ENCODE results near the gene RPS13. TPM values are rescaled to one million over a fixed set of nuclear protein-coding genes. Genes with fewer than 3 reads are reported as not detected.

The RPS13 gene
- 717 and 1,374 TPM in 2 replicates for total RNA-seq

GRCh38 chr11:17077520-17078401 is at the start of gene RPS13:
Gene RPS13 (minus strand): TSS chr11:17077667. CDS start chr11:17077641, 26 bp downstream.

Other genes starting within 250 kb of the RPS13 start
- gene PLEKHA7, start 63.3 kb downstream of the RPS13 start, total RNA-seq, result 1.0 and 7.6 TPM in 2 replicates
- 70.7 and 77.6 TPM in 2 replicates for gene PIK3C2A, start 130.3 kb upstream of the RPS13 start, total RNA-seq
- 35.5 and 130 TPM in 2 replicates for gene NUCB2, start 199.1 kb upstream of the RPS13 start, total RNA-seq

Data from nasal cavity respiratory epithelium epithelial cell of viscerocranial mucosa (primary cell).